ENCODE data around the gene ASL. TPM values are rescaled to one million over a fixed set of nuclear protein-coding genes. Genes with fewer than 3 reads are reported as not detected.
A peak's percentile ranks its signal among the peaks of the same experiment; 100 is the strongest.

ASL gene
- total RNA-seq, 6 experiments from 2014 or later: 40.5 to 47.4 (median 41.8) TPM

DNA sequence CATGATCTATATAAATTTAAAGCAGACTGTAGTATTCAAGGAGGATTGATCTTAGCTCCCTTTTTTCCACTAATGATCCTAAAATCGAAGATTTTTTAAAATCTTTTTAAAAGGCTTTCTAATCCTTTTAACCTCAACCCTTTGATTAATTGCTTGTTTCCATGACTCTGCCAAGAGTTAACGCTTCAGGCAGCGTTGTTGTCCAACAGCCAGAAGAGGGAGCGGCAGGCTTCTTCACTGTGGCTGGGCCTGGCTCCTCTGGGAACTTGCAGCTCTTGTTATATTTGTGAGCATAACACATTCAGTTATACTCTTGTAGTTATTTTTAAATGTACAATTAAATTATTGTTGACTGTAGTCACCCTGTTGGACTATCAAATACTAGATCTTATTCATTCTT is 65.3 kb downstream of the ASL start:
- Mint-ChIP-seq H3K27ac (peak overlapping the region; percentile 63), H3K4me3 (peak overlapping the region; percentile 53; the same call in 1 of the 2 replicates), H3K9me3 (no peaks in the 10 kb centered on the region), H3K36me3 (ENCODE audit: low read depth) (peaks cover 43% of the 10 kb centered on the region), H3K27me3 (ENCODE audit: insufficient read depth) (no peaks in the 10 kb centered on the region; the same call in 1 of the 2 replicates), H3K4me1 (ENCODE audit: low read depth) (peaks cover 53% of the 10 kb centered on the region)
- TF ChIP-seq, protein P1, sequence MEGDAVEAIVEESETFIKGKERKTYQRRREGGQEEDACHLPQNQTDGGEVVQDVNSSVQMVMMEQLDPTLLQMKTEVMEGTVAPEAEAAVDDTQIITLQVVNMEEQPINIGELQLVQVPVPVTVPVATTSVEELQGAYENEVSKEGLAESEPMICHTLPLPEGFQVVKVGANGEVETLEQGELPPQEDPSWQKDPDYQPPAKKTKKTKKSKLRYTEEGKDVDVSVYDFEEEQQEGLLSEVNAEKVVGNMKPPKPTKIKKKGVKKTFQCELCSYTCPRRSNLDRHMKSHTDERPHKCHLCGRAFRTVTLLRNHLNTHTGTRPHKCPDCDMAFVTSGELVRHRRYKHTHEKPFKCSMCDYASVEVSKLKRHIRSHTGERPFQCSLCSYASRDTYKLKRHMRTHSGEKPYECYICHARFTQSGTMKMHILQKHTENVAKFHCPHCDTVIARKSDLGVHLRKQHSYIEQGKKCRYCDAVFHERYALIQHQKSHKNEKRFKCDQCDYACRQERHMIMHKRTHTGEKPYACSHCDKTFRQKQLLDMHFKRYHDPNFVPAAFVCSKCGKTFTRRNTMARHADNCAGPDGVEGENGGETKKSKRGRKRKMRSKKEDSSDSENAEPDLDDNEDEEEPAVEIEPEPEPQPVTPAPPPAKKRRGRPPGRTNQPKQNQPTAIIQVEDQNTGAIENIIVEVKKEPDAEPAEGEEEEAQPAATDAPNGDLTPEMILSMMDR (IDR thresholded peaks at IDR 0.05): peak; percentile 81
- DNase-seq: peak; percentile 70

DNA sequence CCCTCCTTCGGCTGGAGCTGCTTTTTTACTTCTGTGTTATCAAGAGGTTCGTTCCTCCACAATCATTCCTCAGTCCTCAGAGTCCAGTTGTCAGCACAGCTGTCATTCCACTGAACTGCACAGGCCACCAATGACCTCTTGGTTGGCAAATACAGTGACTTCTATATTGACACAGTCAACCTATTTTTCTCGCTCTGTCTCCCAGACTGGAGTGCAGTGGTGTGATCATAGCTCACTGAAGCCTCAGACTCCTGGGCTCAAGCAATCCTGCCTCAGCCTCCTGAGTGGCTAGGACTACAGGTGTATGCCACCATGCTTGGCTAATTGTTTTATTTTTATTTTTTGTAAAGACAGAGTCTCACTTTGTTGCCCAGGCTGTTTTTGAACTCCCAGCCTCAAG is 66.7 kb downstream of the ASL start:
- H3K9me3 Mint-ChIP-seq: no peaks in the 10 kb centered on the region
- no peak for DNase-seq
- no peak overlapping the region for H3K4me3 Mint-ChIP-seq
- TF ChIP-seq, protein P1 (IDR thresholded peaks at IDR 0.05): no peak
- peaks cover 63% of the 10 kb centered on the region for H3K4me1 Mint-ChIP-seq (ENCODE audit: low read depth)
- H3K27ac Mint-ChIP-seq: no peak overlapping the region
- no peaks in the 10 kb centered on the region; the same call in 1 of the 2 replicates for H3K27me3 Mint-ChIP-seq (ENCODE audit: insufficient read depth)
- H3K36me3 Mint-ChIP-seq (ENCODE audit: low read depth): peaks cover 51% of the 10 kb centered on the region

DNA sequence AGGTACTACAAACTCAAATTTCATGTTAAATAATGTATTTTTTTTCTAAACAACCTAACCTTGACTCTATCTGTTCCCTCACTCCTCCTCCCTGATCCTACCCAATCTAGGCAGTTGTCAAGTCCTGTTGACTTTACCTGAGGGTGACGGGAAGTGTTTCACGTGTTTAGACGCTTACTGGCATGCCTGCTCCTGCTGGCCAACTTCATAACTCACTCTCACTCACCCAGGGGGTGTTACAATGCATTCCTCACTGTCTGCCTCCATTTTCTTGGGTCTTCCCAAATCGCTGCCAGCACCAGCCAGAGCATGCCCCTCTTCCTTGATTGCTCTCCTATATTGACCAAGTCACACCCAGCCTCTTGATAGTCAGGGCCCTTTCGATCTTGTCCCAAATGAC is 67.4 kb downstream of the ASL start:
- no peak overlapping the region for H3K4me3 Mint-ChIP-seq

More for the DNA sequence above, 67.4 kb downstream of the ASL start:
- Mint-ChIP-seq H3K27me3 (ENCODE audit: insufficient read depth) (no peaks in the 10 kb centered on the region; the same call in 1 of the 2 replicates), H3K27ac (peak overlapping the region; percentile 42; the same call in 1 of the 2 replicates), H3K36me3 (ENCODE audit: low read depth) (peaks cover 47% of the 10 kb centered on the region), H3K9me3 (no peaks in the 10 kb centered on the region), H3K4me1 (ENCODE audit: low read depth) (peaks cover 56% of the 10 kb centered on the region)
- TF ChIP-seq, protein P1 (IDR thresholded peaks at IDR 0.05): no peak
- DNase-seq: no peak

Other genes starting within 250 kb of the ASL start
- gene VKORC1L1, start 202.7 kb upstream of the ASL start, total RNA-seq (2021; fragmentation: NEBNext Ultra II Directional; extraction: Animal tissue kit (Norgen Biotek cat#: 25700)): 10 to 100 TPM; 33.9 to 46.0 (median 43.1) TPM
- gene GUSB, start 93.6 kb upstream of the ASL start, total RNA-seq (2021; fragmentation: NEBNext Ultra II Directional; extraction: Animal tissue kit (Norgen Biotek cat#: 25700)): 10 to 100 TPM; 17.5 to 29.1 (median 27.4) TPM
- gene CRCP, start 39.0 kb downstream of the ASL start, total RNA-seq (2021; fragmentation: NEBNext Ultra II Directional; extraction: Animal tissue kit (Norgen Biotek cat#: 25700)): 10 to 100 TPM; 29.8 to 37.6 (median 33.7) TPM
- gene TPST1, start 129.5 kb downstream of the ASL start, total RNA-seq (2021; fragmentation: NEBNext Ultra II Directional; extraction: Animal tissue kit (Norgen Biotek cat#: 25700)): 10 to 100 TPM; 21.7 to 36.1 (median 29.2) TPM

Measured in HFFc6 (cell line).